PFSK-1 (cell line): ENCODE data around the gene SEH1L.

ENCODE experiments used
- FOXP2 ChIP-seq: optimal IDR thresholded peaks from 2 replicates; pipeline ENCODE3; 2011; ENCODE audit warnings: borderline replicate concordance, control low read depth, inconsistent platforms; ENCODE audit not compliant: insufficient read depth; ENCODE audit errors: extremely low read length, extremely low read depth
- POLR2AphosphoS5 ChIP-seq: IDR thresholded peaks from 2 replicates; pipeline ENCODE4 v1.6.1; 2012; ENCODE audit warnings: low read depth, mild to moderate bottlenecking, control low read depth, low read length, moderate library complexity
- SIN3A ChIP-seq: IDR thresholded peaks from 2 replicates; pipeline ENCODE4 v1.6.1; 2012; ENCODE audit warnings: mild to moderate bottlenecking, low read length, moderate library complexity, borderline replicate concordance; ENCODE audit not compliant: insufficient read depth
- TAF1 ChIP-seq: IDR thresholded peaks from 2 replicates; pipeline ENCODE4 v1.6.1; 2012; ENCODE audit warnings: low read length, control low read depth, borderline replicate concordance; ENCODE audit not compliant: insufficient read depth
- TF ChIP-seq, protein P1 (sequence below), 2 experiments: IDR thresholded peaks; 2 replicates each; pipeline versions ENCODE4 v1.6.1 to v1.8.0; 2011 to 2012; ENCODE audit warnings: low read depth in 2 of 2, low read length in 2 of 2, control low read depth in 1 of 2, inconsistent platforms in 1 of 2, mild to moderate bottlenecking in 1 of 2, moderate library complexity in 1 of 2; ENCODE audit not compliant: insufficient read depth in 1 of 2

Gene SEH1L

GRCh38 chr18:12924616-12925015 is 23.2 kb upstream of the SEH1L start:
- TF ChIP-seq POLR2AphosphoS5, result no peak
- no peak for TF ChIP-seq SIN3A
- TF ChIP-seq, protein P1, sequence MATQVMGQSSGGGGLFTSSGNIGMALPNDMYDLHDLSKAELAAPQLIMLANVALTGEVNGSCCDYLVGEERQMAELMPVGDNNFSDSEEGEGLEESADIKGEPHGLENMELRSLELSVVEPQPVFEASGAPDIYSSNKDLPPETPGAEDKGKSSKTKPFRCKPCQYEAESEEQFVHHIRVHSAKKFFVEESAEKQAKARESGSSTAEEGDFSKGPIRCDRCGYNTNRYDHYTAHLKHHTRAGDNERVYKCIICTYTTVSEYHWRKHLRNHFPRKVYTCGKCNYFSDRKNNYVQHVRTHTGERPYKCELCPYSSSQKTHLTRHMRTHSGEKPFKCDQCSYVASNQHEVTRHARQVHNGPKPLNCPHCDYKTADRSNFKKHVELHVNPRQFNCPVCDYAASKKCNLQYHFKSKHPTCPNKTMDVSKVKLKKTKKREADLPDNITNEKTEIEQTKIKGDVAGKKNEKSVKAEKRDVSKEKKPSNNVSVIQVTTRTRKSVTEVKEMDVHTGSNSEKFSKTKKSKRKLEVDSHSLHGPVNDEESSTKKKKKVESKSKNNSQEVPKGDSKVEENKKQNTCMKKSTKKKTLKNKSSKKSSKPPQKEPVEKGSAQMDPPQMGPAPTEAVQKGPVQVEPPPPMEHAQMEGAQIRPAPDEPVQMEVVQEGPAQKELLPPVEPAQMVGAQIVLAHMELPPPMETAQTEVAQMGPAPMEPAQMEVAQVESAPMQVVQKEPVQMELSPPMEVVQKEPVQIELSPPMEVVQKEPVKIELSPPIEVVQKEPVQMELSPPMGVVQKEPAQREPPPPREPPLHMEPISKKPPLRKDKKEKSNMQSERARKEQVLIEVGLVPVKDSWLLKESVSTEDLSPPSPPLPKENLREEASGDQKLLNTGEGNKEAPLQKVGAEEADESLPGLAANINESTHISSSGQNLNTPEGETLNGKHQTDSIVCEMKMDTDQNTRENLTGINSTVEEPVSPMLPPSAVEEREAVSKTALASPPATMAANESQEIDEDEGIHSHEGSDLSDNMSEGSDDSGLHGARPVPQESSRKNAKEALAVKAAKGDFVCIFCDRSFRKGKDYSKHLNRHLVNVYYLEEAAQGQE (IDR thresholded peaks at IDR 0.05; ENCODE audit: insufficient read depth in 1 of 2, low read depth in 2 of 2, low read length in 2 of 2), result no peak
- TF ChIP-seq FOXP2, result no peak
- TF ChIP-seq TAF1, result no peak

GRCh38 chr18:12928206-12928605 is 19.6 kb upstream of the SEH1L start:
- TF ChIP-seq FOXP2 (no peak), POLR2AphosphoS5 (no peak), SIN3A (no peak), TAF1 (no peak)
- TF ChIP-seq, protein P1 (IDR thresholded peaks at IDR 0.05; ENCODE audit: insufficient read depth in 1 of 2, low read depth in 2 of 2, low read length in 2 of 2), result no peak

- TF ChIP-seq TAF1, result no peak
- no peak for TF ChIP-seq SIN3A
- TF ChIP-seq, protein P1 (IDR thresholded peaks at IDR 0.05; ENCODE audit: insufficient read depth in 1 of 2, low read depth in 2 of 2, low read length in 2 of 2), result no peak
- TF ChIP-seq POLR2AphosphoS5, result no peak
- no peak for TF ChIP-seq FOXP2
These were observed 19.2 kb upstream of the SEH1L start for GRCh38 chr18:12928641-12929040.

DNA sequence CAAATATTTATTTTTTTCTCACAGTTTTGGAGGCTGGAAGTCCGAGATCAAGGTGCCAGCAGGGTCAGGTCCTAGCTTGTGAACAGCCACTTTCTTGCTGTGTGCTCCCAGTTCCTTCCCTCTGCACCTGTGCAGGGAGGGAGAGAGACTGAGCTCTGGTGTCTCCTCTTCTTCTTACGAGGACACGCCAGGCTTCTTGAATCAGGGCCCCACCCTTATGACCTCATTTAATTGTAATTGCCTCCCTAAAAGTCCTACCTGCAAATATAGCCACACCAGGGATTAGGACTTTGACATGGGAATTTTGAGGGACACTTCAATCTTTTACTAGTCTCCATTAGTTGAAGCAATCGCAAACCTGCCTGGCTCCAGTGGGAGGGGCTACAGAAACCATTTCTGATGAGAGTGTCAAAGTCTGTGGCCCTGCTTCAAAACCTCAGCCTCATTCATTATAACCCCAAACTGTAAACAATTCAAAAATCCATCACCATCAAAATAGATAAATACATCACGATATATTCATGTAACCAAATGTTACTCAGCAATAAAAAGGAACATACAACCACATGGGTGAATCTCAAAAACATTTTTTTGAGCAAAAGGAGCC is 18.2 kb upstream of the SEH1L start:
- TF ChIP-seq FOXP2, result no peak
- no peak for TF ChIP-seq SIN3A
- no peak for TF ChIP-seq TAF1
- TF ChIP-seq, protein P1 (IDR thresholded peaks at IDR 0.05; ENCODE audit: insufficient read depth in 1 of 2, low read depth in 2 of 2, low read length in 2 of 2), result no peak
- no peak for TF ChIP-seq POLR2AphosphoS5

- TF ChIP-seq POLR2AphosphoS5, result no peak
- no peak for TF ChIP-seq FOXP2
- no peak for TF ChIP-seq SIN3A
- TF ChIP-seq, protein P1 (IDR thresholded peaks at IDR 0.05; ENCODE audit: insufficient read depth in 1 of 2, low read depth in 2 of 2, low read length in 2 of 2), result no peak
- no peak for TF ChIP-seq TAF1
These were observed 17.4 kb upstream of the SEH1L start for GRCh38 chr18:12930376-12930775.
